ENCODE data around the gene PRAMEF20. TPM values are rescaled to one million over a fixed set of nuclear protein-coding genes. Genes with fewer than 3 reads are reported as not detected.
"Not testable (repeated sequence)": the region's sequence is repeated elsewhere in the genome, so short reads cannot be mapped to it uniquely, and the experiment has no call there.

The PRAMEF20 gene
- total and polyA plus RNA-seq, 10 donors = 0.09 TPM; not detected in 9

DNA sequence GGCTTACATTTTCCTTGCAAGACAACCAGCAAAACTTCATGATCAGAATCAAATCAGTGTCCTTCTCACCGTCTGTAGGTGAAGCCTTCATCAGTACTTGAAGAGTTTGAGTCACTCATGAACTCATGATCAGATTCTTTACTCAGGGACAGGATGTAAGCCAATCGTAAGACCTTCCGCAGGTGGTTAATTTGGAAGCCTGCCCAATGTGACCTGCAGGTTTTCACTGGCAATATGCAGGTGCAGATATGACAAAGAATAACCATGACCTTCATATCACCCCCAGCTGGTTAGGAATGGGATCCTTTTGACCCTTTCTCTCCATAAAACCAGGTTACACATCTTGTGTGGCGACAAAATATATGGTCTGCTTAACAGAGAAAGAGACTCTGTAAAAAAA lies 2.4 kb upstream of the PRAMEF20 start:
- WGBS, 5 donors = 64 to 80% (median 77%) methylated on average over 4 of the region's 4 CpGs
- peaks cover 0 to 11% (median 2%) of the 10 kb centered on the region in 8 donors for H3K9me3 ChIP-seq

DNA sequence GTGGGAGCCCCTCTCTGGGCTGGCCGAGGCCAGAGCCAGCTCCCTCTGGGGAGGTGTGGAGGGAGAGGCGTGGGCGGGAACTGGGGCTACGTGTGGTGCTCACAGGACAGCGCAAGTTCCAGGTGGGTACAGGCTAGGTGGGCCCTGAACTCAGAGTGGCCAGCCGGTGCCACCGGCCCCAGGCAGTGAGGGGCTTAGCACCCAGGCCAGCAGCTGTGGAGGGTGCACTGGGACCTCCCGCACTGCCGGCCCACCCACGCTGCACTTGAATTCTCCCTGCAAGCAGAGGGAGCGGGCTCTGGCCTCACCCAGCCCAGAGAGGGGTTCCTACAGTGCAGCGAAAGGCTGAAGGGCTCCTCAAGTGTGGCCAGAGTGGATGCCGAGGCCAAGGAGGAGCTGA lies 20.2 kb downstream of the PRAMEF20 start:
- no peak overlapping the region for H3K4me3 ChIP-seq
- DNase-seq = no peak
- TF ChIP-seq POLR2A (IDR thresholded peaks at IDR 0.05) (no peak), POLR2AphosphoS5 (IDR thresholded peaks at IDR 0.05) (no peak)
- TF ChIP-seq, protein P1, sequence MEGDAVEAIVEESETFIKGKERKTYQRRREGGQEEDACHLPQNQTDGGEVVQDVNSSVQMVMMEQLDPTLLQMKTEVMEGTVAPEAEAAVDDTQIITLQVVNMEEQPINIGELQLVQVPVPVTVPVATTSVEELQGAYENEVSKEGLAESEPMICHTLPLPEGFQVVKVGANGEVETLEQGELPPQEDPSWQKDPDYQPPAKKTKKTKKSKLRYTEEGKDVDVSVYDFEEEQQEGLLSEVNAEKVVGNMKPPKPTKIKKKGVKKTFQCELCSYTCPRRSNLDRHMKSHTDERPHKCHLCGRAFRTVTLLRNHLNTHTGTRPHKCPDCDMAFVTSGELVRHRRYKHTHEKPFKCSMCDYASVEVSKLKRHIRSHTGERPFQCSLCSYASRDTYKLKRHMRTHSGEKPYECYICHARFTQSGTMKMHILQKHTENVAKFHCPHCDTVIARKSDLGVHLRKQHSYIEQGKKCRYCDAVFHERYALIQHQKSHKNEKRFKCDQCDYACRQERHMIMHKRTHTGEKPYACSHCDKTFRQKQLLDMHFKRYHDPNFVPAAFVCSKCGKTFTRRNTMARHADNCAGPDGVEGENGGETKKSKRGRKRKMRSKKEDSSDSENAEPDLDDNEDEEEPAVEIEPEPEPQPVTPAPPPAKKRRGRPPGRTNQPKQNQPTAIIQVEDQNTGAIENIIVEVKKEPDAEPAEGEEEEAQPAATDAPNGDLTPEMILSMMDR (IDR thresholded peaks at IDR 0.05 in 8 of 11, conservative IDR thresholded peaks at IDR 0.05 in 3 of 11) = no peak
- intact Hi-C loops (cut with DNase I; ENCODE audit: low total_unique reads) = no loop called here
- H3K36me3 ChIP-seq = no peaks in the 10 kb centered on the region
- H3K27ac ChIP-seq = no peak overlapping the region
- WGBS, 5 donors = 87 to 95% (median 92%) methylated on average over 4 to 13 of the region's 13 CpGs
- H3K27me3 ChIP-seq (replicated peaks in 1 of 7) = peaks cover 0 to 49% (median 0%) of the 10 kb centered on the region in 7 donors
- no peaks in the 10 kb centered on the region for H3K4me1 ChIP-seq
- H3K9me3 ChIP-seq = peaks cover 0 to 12% (median 0%) of the 10 kb centered on the region in 8 donors

More for the DNA sequence above, 2.4 kb upstream of the PRAMEF20 start:
- Histone ChIP-seq H3K4me3 (no peak overlapping the region), H3K36me3 (no peaks in the 10 kb centered on the region), H3K27me3 (replicated peaks in 1 of 7) (peaks cover 0 to 10% (median 0%) of the 10 kb centered on the region in 7 donors), H3K4me1 (no peaks in the 10 kb centered on the region), H3K27ac (no peak overlapping the region)
- no peak for TF ChIP-seq POLR2A (IDR thresholded peaks at IDR 0.05)
- no peak for TF ChIP-seq POLR2AphosphoS5 (IDR thresholded peaks at IDR 0.05)
- TF ChIP-seq, protein P1 (IDR thresholded peaks at IDR 0.05 in 8 of 11, conservative IDR thresholded peaks at IDR 0.05 in 3 of 11) = no peak
- intact Hi-C loops (cut with DNase I; ENCODE audit: low total_unique reads) = no loop called here
- DNase-seq = no peak

DNA sequence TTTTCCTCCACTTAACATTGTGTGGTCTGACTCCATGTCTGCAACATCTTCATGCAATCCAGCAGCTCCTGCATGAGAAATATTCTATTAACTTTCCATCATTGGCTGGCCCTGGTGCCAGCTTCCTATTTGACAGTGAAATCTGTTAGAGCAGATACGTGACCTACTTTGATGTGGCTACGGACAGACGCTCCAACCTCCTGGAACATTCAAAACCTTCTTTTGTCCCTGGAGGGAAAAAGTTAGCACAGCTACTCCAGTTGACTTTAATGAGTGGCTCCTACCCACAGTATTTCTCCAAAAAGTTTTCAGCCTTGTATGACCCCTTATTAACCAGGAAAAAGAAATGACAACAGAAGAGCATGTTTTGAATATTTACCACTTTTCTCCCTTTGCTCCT lies 22.0 kb downstream of the PRAMEF20 start:
- intact Hi-C loops (cut with DNase I; ENCODE audit: low total_unique reads) = no loop called here
- 63 to 80% (median 74%) methylated on average over 3 of the region's 3 CpGs for WGBS, 5 donors

DNA sequence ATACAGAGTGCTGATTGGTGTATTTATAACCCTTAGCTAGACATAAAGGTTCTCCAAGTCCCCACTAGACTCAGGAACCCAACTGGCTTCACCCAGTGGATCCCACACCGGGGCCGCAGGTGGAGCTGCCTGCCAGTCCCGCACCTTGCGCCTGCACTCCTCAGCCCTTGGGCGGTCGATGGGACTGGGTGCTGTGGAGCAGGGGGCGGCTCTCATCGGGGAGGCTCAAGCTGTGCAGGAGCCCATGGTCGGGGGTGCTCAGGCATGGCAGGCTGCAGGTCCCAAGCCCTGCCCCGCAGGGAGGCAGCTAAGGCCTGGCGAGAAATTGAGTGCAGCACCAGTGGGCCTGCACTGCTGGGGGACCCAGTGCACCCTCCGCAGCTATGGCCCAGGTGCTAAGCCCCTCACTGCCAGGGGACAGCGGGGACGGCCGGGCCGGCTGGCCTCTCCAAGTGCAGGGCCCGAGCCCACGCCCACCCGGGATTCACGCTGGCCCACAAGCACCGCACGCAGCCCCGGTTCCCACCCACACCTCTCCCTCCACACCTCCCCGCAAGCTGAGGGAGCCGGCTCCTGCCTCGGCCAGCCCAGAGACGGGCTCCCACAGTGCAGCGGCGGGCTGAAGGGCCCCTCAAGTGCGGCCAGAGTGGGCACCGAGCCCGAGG lies 23.6 kb downstream of the PRAMEF20 start:
- H3K36me3 ChIP-seq; intact Hi-C loops (cut with DNase I; ENCODE audit: low total_unique reads); H3K27ac ChIP-seq; H3K4me1 ChIP-seq; H3K4me3 ChIP-seq; DNase-seq: not testable (repeated sequence)
- H3K9me3 ChIP-seq = peaks cover 0 to 12% (median 0%) of the 10 kb centered on the region in 8 donors
- H3K27me3 ChIP-seq (replicated peaks in 1 of 7) = peaks cover 0 to 36% (median 0%) of the 10 kb centered on the region in 7 donors
- WGBS, 5 donors = 85 to 94% (median 91%) methylated on average over 24 to 32 of the region's 32 CpGs

More for the DNA sequence above, 22.0 kb downstream of the PRAMEF20 start:
- no peak overlapping the region for H3K4me3 ChIP-seq
- DNase-seq = no peak
- peaks cover 0 to 12% (median 0%) of the 10 kb centered on the region in 8 donors for H3K9me3 ChIP-seq
- H3K27ac ChIP-seq = no peak overlapping the region
- no peaks in the 10 kb centered on the region for H3K36me3 ChIP-seq
- peaks cover 0 to 45% (median 0%) of the 10 kb centered on the region in 7 donors for H3K27me3 ChIP-seq (replicated peaks in 1 of 7)
- TF ChIP-seq, protein P1 (IDR thresholded peaks at IDR 0.05 in 8 of 11, conservative IDR thresholded peaks at IDR 0.05 in 3 of 11) = no peak
- TF ChIP-seq POLR2A (IDR thresholded peaks at IDR 0.05) = no peak
- no peak for TF ChIP-seq POLR2AphosphoS5 (IDR thresholded peaks at IDR 0.05)
- no peaks in the 10 kb centered on the region for H3K4me1 ChIP-seq

All from spleen (tissue), 11 donors.